GM12865 (cell line): ENCODE measurements around the gene NFIA.

ENCODE experiments used
- DNase-seq: peaks from one replicate; pipeline ENCODE4 v3.0.0; 2010; ENCODE audit warnings: low read depth
- H3K4me3 ChIP-seq: 2 replicates; pipeline ENCODE4 v1.5.1; 2011; ENCODE audit warnings: mild to moderate bottlenecking, low read depth, low read length, control low read depth
- CTCF ChIP-seq: IDR thresholded peaks from 2 replicates; pipeline ENCODE4 v1.5.1; 2011; ENCODE audit warnings: low read length, control low read depth, low read depth, inconsistent platforms; ENCODE audit not compliant: insufficient read depth; ENCODE audit errors: missing control alignments

NFIA gene

GRCh38 chr1:61091455-61091854 is 9.1 kb downstream of the NFIA start:
- TF ChIP-seq CTCF = no peak
- no peak overlapping the region for H3K4me3 ChIP-seq
- no peak for DNase-seq

- TF ChIP-seq CTCF = no peak
- DNase-seq = no peak
Observed at GRCh38 chr1:61092642-61093041, 10.3 kb downstream of the NFIA start.

GRCh38 chr1:61093525-61094137 is 11.3 kb downstream of the NFIA start:
- no peak for TF ChIP-seq CTCF
- DNase-seq = no peak
- no peak overlapping the region for H3K4me3 ChIP-seq

More at GRCh38 chr1:61092642-61093041, 10.3 kb downstream of the NFIA start:
- H3K4me3 ChIP-seq = no peak overlapping the region

GRCh38 chr1:61094677-61095469 is 12.5 kb downstream of the NFIA start:
- DNase-seq = no peak
- TF ChIP-seq CTCF = no peak
- no peak overlapping the region for H3K4me3 ChIP-seq

GRCh38 chr1:61095470-61095812 is 13.1 kb downstream of the NFIA start:
- no peak for DNase-seq
- no peak overlapping the region for H3K4me3 ChIP-seq
- no peak for TF ChIP-seq CTCF

- no peak for TF ChIP-seq CTCF
- DNase-seq = no peak
- H3K4me3 ChIP-seq = no peak overlapping the region
Observed at GRCh38 chr1:61097317-61097716, 15.0 kb downstream of the NFIA start.
